ENCODE data around the gene PDE3A. TPM values are rescaled to one million over a fixed set of nuclear protein-coding genes. Genes with fewer than 3 reads are reported as not detected.

The PDE3A gene
- total RNA-seq, 1 experiment from 2014 or later: 0.80 TPM

- CTCF ChIA-PET: no interaction called here
- Histone ChIP-seq H3K4me3 (ENCODE audit: low read depth, low read length, poor library complexity, severe bottlenecking) (no peak overlapping the region), H3K27ac (ENCODE audit: low read depth, low read length, poor library complexity, severe bottlenecking) (no peak overlapping the region), H3K36me3 (ENCODE audit: insufficient read depth, low read length, poor library complexity, severe bottlenecking) (no peaks in the 10 kb centered on the region), H3K27me3 (replicated peaks; ENCODE audit: insufficient read depth, low read depth, low read length, poor library complexity) (peaks cover 2% of the 10 kb centered on the region), H3K9me3 (ENCODE audit: low read depth, low read length, poor library complexity, severe bottlenecking) (no peaks in the 10 kb centered on the region), H3K4me1 (ENCODE audit: insufficient read depth, low read length, poor library complexity, severe bottlenecking) (no peaks in the 10 kb centered on the region)
- TF ChIP-seq EZH2 (IDR thresholded peaks at IDR 0.05; ENCODE audit: borderline replicate concordance, low read depth, low read length, poor library complexity, severe bottlenecking): no peak
- TF ChIP-seq, protein P1, sequence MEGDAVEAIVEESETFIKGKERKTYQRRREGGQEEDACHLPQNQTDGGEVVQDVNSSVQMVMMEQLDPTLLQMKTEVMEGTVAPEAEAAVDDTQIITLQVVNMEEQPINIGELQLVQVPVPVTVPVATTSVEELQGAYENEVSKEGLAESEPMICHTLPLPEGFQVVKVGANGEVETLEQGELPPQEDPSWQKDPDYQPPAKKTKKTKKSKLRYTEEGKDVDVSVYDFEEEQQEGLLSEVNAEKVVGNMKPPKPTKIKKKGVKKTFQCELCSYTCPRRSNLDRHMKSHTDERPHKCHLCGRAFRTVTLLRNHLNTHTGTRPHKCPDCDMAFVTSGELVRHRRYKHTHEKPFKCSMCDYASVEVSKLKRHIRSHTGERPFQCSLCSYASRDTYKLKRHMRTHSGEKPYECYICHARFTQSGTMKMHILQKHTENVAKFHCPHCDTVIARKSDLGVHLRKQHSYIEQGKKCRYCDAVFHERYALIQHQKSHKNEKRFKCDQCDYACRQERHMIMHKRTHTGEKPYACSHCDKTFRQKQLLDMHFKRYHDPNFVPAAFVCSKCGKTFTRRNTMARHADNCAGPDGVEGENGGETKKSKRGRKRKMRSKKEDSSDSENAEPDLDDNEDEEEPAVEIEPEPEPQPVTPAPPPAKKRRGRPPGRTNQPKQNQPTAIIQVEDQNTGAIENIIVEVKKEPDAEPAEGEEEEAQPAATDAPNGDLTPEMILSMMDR (conservative IDR thresholded peaks at IDR 0.05; ENCODE audit: low read depth, low read length): no peak
- intact Hi-C loops (cut with micrococcal nuclease; ENCODE audit: unreplicated experiment): no loop called here
- no peak for DNase-seq (ENCODE audit: low spot score)
- POLR2A ChIA-PET (ENCODE audit: low non-redundant PET): no interaction called here
- BruUV-seq (replicated peaks): no TSS peak
Observed at GRCh38 chr12:20421421-20421820, 53.1 kb downstream of the PDE3A start.

GRCh38 chr12:20423557-20423956, 55.2 kb downstream of the PDE3A start:
- DNase-seq (ENCODE audit: low spot score): no peak
- no peak overlapping the region for H3K27ac ChIP-seq (ENCODE audit: low read depth, low read length, poor library complexity, severe bottlenecking)
- no peaks in the 10 kb centered on the region for H3K4me1 ChIP-seq (ENCODE audit: insufficient read depth, low read length, poor library complexity, severe bottlenecking)
- ChIA-PET POLR2A (ENCODE audit: low non-redundant PET) (no interaction called here), CTCF (no interaction called here)
- TF ChIP-seq, protein P1 (conservative IDR thresholded peaks at IDR 0.05; ENCODE audit: low read depth, low read length): no peak
- no peak for TF ChIP-seq EZH2 (IDR thresholded peaks at IDR 0.05; ENCODE audit: borderline replicate concordance, low read depth, low read length, poor library complexity, severe bottlenecking)
- H3K27me3 ChIP-seq (replicated peaks; ENCODE audit: insufficient read depth, low read depth, low read length, poor library complexity): peaks cover 2% of the 10 kb centered on the region
- H3K36me3 ChIP-seq (ENCODE audit: insufficient read depth, low read length, poor library complexity, severe bottlenecking): no peaks in the 10 kb centered on the region
- no TSS peak for BruUV-seq (replicated peaks)
- no peak overlapping the region for H3K4me3 ChIP-seq (ENCODE audit: low read depth, low read length, poor library complexity, severe bottlenecking)
- H3K9me3 ChIP-seq (ENCODE audit: low read depth, low read length, poor library complexity, severe bottlenecking): no peaks in the 10 kb centered on the region
- intact Hi-C loops (cut with micrococcal nuclease; ENCODE audit: unreplicated experiment): no loop called here

GRCh38 chr12:20424841-20425240, 56.5 kb downstream of the PDE3A start:
- POLR2A ChIA-PET (ENCODE audit: low non-redundant PET): no interaction called here

More at GRCh38 chr12:20424841-20425240, 56.5 kb downstream of the PDE3A start:
- no TSS peak for BruUV-seq (replicated peaks)
- TF ChIP-seq, protein P1 (conservative IDR thresholded peaks at IDR 0.05; ENCODE audit: low read depth, low read length): no peak
- TF ChIP-seq EZH2 (IDR thresholded peaks at IDR 0.05; ENCODE audit: borderline replicate concordance, low read depth, low read length, poor library complexity, severe bottlenecking): no peak
- no peaks in the 10 kb centered on the region for H3K9me3 ChIP-seq (ENCODE audit: low read depth, low read length, poor library complexity, severe bottlenecking)
- H3K4me1 ChIP-seq (ENCODE audit: insufficient read depth, low read length, poor library complexity, severe bottlenecking): no peaks in the 10 kb centered on the region
- DNase-seq (ENCODE audit: low spot score): no peak
- H3K27ac ChIP-seq (ENCODE audit: low read depth, low read length, poor library complexity, severe bottlenecking): no peak overlapping the region
- H3K4me3 ChIP-seq (ENCODE audit: low read depth, low read length, poor library complexity, severe bottlenecking): no peak overlapping the region
- H3K36me3 ChIP-seq (ENCODE audit: insufficient read depth, low read length, poor library complexity, severe bottlenecking): no peaks in the 10 kb centered on the region
- H3K27me3 ChIP-seq (replicated peaks; ENCODE audit: insufficient read depth, low read depth, low read length, poor library complexity): peaks cover 5% of the 10 kb centered on the region
- CTCF ChIA-PET: no interaction called here
- intact Hi-C loops (cut with micrococcal nuclease; ENCODE audit: unreplicated experiment): no loop called here
